H9 (cell line): ENCODE data around the gene PCNX2. TPM values are rescaled to one million over a fixed set of nuclear protein-coding genes. Genes with fewer than 3 reads are reported as not detected.

ENCODE experiments used
- DNase-seq: peaks from one replicate; pipeline ENCODE4 v3.0.0-alpha.2; 2017
- H2AFZ ChIP-seq: one replicate; pipeline ENCODE4 v1.6.1; 2013; ENCODE audit warnings: mild to moderate bottlenecking, low read length, control low read depth, moderate library complexity
- H2AK5ac ChIP-seq: 2 replicates; pipeline ENCODE4 v1.6.1; 2013; ENCODE audit warnings: low read length, control low read depth, mixed read lengths; ENCODE audit not compliant: insufficient read length
- H2BK120ac ChIP-seq: one replicate; pipeline ENCODE4 v1.6.1; 2013; ENCODE audit warnings: low read depth, mild to moderate bottlenecking, low read length, control low read depth, inconsistent platforms; ENCODE audit not compliant: poor library complexity, severe bottlenecking
- H2BK12ac ChIP-seq: 2 replicates; pipeline ENCODE4 v1.6.1; 2013; ENCODE audit warnings: low read length, control low read depth, mixed read lengths, low read depth; ENCODE audit not compliant: insufficient read length
- H2BK15ac ChIP-seq: 2 replicates; pipeline ENCODE4 v1.6.1; 2013; ENCODE audit warnings: low read depth, low read length, control low read depth
- H2BK20ac ChIP-seq: one replicate; pipeline ENCODE4 v1.6.1; 2013; ENCODE audit warnings: low read depth, mild to moderate bottlenecking, low read length, control low read depth, inconsistent platforms; ENCODE audit not compliant: poor library complexity, severe bottlenecking
- H2BK5ac ChIP-seq: 2 replicates; pipeline ENCODE4 v1.6.1; 2013; ENCODE audit warnings: low read length, control low read depth, mixed read lengths; ENCODE audit not compliant: insufficient read length
- H3K14ac ChIP-seq: 2 replicates; pipeline ENCODE4 v1.6.1; 2013; ENCODE audit warnings: low read length, control low read depth; ENCODE audit not compliant: insufficient read depth
- H3K18ac ChIP-seq: 2 replicates; pipeline ENCODE4 v1.6.1; 2013; ENCODE audit warnings: low read depth, mild to moderate bottlenecking, mixed read lengths, low read length, control low read depth; ENCODE audit not compliant: insufficient read length
- H3K23ac ChIP-seq: 2 replicates; pipeline ENCODE4 v1.6.1; 2013; ENCODE audit warnings: low read length, control low read depth, mixed read lengths, low read depth; ENCODE audit not compliant: insufficient read length
- H3K23me2 ChIP-seq: 2 replicates; pipeline ENCODE4 v1.6.1; 2013; ENCODE audit warnings: low read depth, mild to moderate bottlenecking, mixed read lengths, low read length, control low read depth; ENCODE audit not compliant: insufficient read length, poor library complexity, severe bottlenecking
- H3K27ac ChIP-seq: 2 replicates; pipeline ENCODE4 v1.5.1; 2013; ENCODE audit warnings: low read length, control low read depth, mixed read lengths, low read depth; ENCODE audit not compliant: insufficient read length
- H3K27me3 ChIP-seq: 2 replicates; pipeline ENCODE4 v1.6.1; 2013; ENCODE audit warnings: low read length, control low read depth, inconsistent platforms; ENCODE audit not compliant: insufficient read depth
- H3K4ac ChIP-seq: 2 replicates; pipeline ENCODE4 v1.6.1; 2013; ENCODE audit warnings: low read depth, mild to moderate bottlenecking, control low read depth, inconsistent platforms, low read length, moderate library complexity
- H3K4me1 ChIP-seq: 2 replicates; pipeline ENCODE4 v1.6.1; 2013; ENCODE audit warnings: low read length, control low read depth, inconsistent platforms; ENCODE audit not compliant: insufficient read depth
- H3K4me2 ChIP-seq: 2 replicates; pipeline ENCODE4 v1.6.1; 2013; ENCODE audit warnings: low read length, control low read depth, mixed read lengths; ENCODE audit not compliant: insufficient read length, insufficient read depth
- H3K56ac ChIP-seq: 2 replicates; pipeline ENCODE4 v1.6.1; 2013; ENCODE audit warnings: low read depth, mild to moderate bottlenecking, mixed read lengths, low read length, control low read depth; ENCODE audit not compliant: insufficient read length
- H3K79me1 ChIP-seq: 2 replicates; pipeline ENCODE4 v1.6.1; 2013; ENCODE audit warnings: low read depth, mild to moderate bottlenecking, moderate library complexity, low read length, control low read depth, inconsistent platforms; ENCODE audit not compliant: insufficient read depth, poor library complexity, severe bottlenecking
- H3K79me2 ChIP-seq: 2 replicates; pipeline ENCODE4 v1.6.1; 2013; ENCODE audit warnings: low read length, control low read depth, inconsistent platforms; ENCODE audit not compliant: insufficient read depth
- H3K9ac ChIP-seq: 2 replicates; pipeline ENCODE4 v1.6.1; 2013; ENCODE audit warnings: low read length, control low read depth, mixed read lengths; ENCODE audit not compliant: insufficient read length; ENCODE audit errors: extremely low read depth
- H3K9me3 ChIP-seq: one replicate; pipeline ENCODE4 v1.6.1; 2013; ENCODE audit warnings: low read depth, low read length, inconsistent platforms; ENCODE audit not compliant: control insufficient read depth
- H3T11ph ChIP-seq: one replicate; pipeline ENCODE4 v1.6.1; 2013; ENCODE audit warnings: mild to moderate bottlenecking, low read length, control low read depth, inconsistent platforms
- H4K20me1 ChIP-seq: one replicate; pipeline ENCODE4 v1.6.1; 2013; ENCODE audit not compliant: control insufficient read depth, insufficient read length, insufficient read depth
- H4K5ac ChIP-seq: 2 replicates; pipeline ENCODE4 v1.6.1; 2013; ENCODE audit warnings: low read depth, mild to moderate bottlenecking, mixed read lengths, low read length, control low read depth; ENCODE audit not compliant: insufficient read length
- H4K8ac ChIP-seq: replicated peaks from 2 replicates; pipeline ENCODE4 v1.6.1; 2013; ENCODE audit warnings: low read length, control low read depth, mixed read lengths, low read depth; ENCODE audit not compliant: insufficient read length
- H4K91ac ChIP-seq: 2 replicates; pipeline ENCODE4 v1.6.1; 2013; ENCODE audit warnings: low read depth, mild to moderate bottlenecking, moderate library complexity, mixed read lengths, low read length, control low read depth; ENCODE audit not compliant: insufficient read length
- H3K27ac Mint-ChIP-seq, 3 experiments: 2 replicates in 2 of 3; 3 replicates in 1 of 3; pipeline ENCODE4 v1.8.0; 2020 to 2021; ENCODE audit warnings: mixed read lengths in 3 of 3, mild to moderate bottlenecking in 1 of 3, moderate library complexity in 1 of 3
- H3K27me3 Mint-ChIP-seq: 2 replicates; pipeline ENCODE4 v1.8.0; 2021; ENCODE audit warnings: low read depth, mild to moderate bottlenecking, moderate library complexity, mixed read lengths
- H3K36me3 Mint-ChIP-seq, 3 experiments: 2 replicates in 2 of 3; 3 replicates in 1 of 3; pipeline ENCODE4 v1.8.0; 2020 to 2021; ENCODE audit warnings: low read depth in 3 of 3, mixed read lengths in 3 of 3; ENCODE audit not compliant: insufficient read depth in 1 of 3
- H3K4me1 Mint-ChIP-seq, 2 experiments: 2 replicates each; pipeline ENCODE4 v1.8.0; 2020; ENCODE audit warnings: mixed read lengths in 2 of 2
- H3K4me3 Mint-ChIP-seq, 2 experiments: 2 replicates in 1 of 2; 3 replicates in 1 of 2; pipeline ENCODE4 v1.8.0; 2020 to 2021; ENCODE audit warnings: mild to moderate bottlenecking in 2 of 2, mixed read lengths in 2 of 2, moderate library complexity in 1 of 2
- H3K9me3 Mint-ChIP-seq, 2 experiments: 2 replicates in 1 of 2; 3 replicates in 1 of 2; pipeline ENCODE4 v1.8.0; 2020; ENCODE audit warnings: mild to moderate bottlenecking in 2 of 2, mixed read lengths in 2 of 2, moderate library complexity in 1 of 2
- WGBS: extraction: QIAGEN DNeasy Blood & Tissue Kit; methylation state at CpG from one replicate; pipeline ENCODE4 v1.1.7; 2013; ENCODE audit warnings: missing lambda C conversion rate, low lambda C conversion rate, mixed read lengths; ENCODE audit not compliant: insufficient read length; ENCODE audit errors: extremely low coverage; 5-methylcytosine and 5-hydroxymethylcytosine counted together
- total RNA-seq: library from RNA; stranded (reverse); gene quantifications from 2 replicates; pipeline ENCODE4 v1.2.1, GENCODE V29; 2021
- TF ChIP-seq, protein P1 (sequence below): fragments of 200-600 bp; sonication (generic); conservative IDR thresholded peaks from 3 replicates; pipeline ENCODE4 v1.8.0; 2021; ENCODE audit warnings: antibody characterized with exemption, mild to moderate bottlenecking

Gene PCNX2
- total RNA-seq, 1 experiment from 2014 or later = 45.1 TPM

DNA sequence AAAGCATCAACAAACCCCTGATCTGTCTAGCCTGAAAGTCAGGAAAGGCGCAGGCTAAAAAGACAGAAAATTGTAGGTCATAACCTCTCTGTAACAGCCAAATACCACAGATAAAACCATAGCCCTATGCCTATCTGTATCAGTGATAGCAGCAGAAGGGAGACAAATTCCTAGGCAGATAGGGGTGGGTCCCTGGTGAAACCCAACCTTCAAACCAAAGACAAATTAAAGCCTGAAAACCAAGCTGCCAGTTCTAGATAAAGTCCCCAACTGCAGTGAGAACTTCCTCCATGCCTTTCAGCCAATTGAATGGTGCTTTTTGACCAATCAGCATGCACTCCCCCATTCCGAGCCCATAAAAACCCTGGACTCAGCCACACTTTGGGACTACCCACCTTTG is 229.8 kb downstream of the PCNX2 start:
- H4K20me1 ChIP-seq = no peaks in the 10 kb centered on the region
- H3K9ac ChIP-seq = no peak overlapping the region
- H3K36me3 Mint-ChIP-seq = peaks cover 2 to 9% (median 7%) of the 10 kb centered on the region in 3 experiments; a peak in 5 of 7 replicates
- H3K79me1 ChIP-seq = no peaks in the 10 kb centered on the region
- DNase-seq = no peak
- H3K56ac ChIP-seq = no peak overlapping the region
- no peak overlapping the region for H3T11ph ChIP-seq
- no peaks in the 10 kb centered on the region for H3K4me1 ChIP-seq
- H3K9me3 ChIP-seq = no peaks in the 10 kb centered on the region
- H3K27me3 Mint-ChIP-seq = no peaks in the 10 kb centered on the region
- H3K9me3 Mint-ChIP-seq = no peaks in the 10 kb centered on the region
- no peak overlapping the region for H2BK15ac ChIP-seq
- H3K18ac ChIP-seq = no peak overlapping the region
- H3K79me2 ChIP-seq = no peaks in the 10 kb centered on the region
- no peak overlapping the region for H2BK12ac ChIP-seq
- no peak overlapping the region for H3K27ac Mint-ChIP-seq
- no peak overlapping the region for H3K14ac ChIP-seq
- no peaks in the 10 kb centered on the region for H3K27me3 ChIP-seq
- peaks cover 3 to 6% of the 10 kb centered on the region in 2 experiments; a peak in 3 of 4 replicates for H3K4me1 Mint-ChIP-seq
- no CpG with 5 or more reads among the region's 2 CpGs for WGBS
- no peak overlapping the region for H3K4me2 ChIP-seq
- no peak overlapping the region for H2BK20ac ChIP-seq
- H3K23me2 ChIP-seq = no peaks in the 10 kb centered on the region
- no peak overlapping the region for H2BK5ac ChIP-seq
- TF ChIP-seq, protein P1, sequence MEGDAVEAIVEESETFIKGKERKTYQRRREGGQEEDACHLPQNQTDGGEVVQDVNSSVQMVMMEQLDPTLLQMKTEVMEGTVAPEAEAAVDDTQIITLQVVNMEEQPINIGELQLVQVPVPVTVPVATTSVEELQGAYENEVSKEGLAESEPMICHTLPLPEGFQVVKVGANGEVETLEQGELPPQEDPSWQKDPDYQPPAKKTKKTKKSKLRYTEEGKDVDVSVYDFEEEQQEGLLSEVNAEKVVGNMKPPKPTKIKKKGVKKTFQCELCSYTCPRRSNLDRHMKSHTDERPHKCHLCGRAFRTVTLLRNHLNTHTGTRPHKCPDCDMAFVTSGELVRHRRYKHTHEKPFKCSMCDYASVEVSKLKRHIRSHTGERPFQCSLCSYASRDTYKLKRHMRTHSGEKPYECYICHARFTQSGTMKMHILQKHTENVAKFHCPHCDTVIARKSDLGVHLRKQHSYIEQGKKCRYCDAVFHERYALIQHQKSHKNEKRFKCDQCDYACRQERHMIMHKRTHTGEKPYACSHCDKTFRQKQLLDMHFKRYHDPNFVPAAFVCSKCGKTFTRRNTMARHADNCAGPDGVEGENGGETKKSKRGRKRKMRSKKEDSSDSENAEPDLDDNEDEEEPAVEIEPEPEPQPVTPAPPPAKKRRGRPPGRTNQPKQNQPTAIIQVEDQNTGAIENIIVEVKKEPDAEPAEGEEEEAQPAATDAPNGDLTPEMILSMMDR = no peak
- no peak overlapping the region for H4K8ac ChIP-seq
- no peak overlapping the region for H3K4ac ChIP-seq
- H4K91ac ChIP-seq = no peak overlapping the region
- no peak overlapping the region for H4K5ac ChIP-seq
- H2BK120ac ChIP-seq = no peak overlapping the region
- no peak overlapping the region for H3K27ac ChIP-seq
- no peak overlapping the region for H3K23ac ChIP-seq
- no peak overlapping the region for H3K4me3 Mint-ChIP-seq
- H2AK5ac ChIP-seq = no peak overlapping the region
- H2AFZ ChIP-seq = no peak overlapping the region
